Measurements from ENCODE around the gene OR8K1. TPM values are rescaled to one million over a fixed set of nuclear protein-coding genes. Genes with fewer than 3 reads are reported as not detected.

The OR8K1 gene
- total RNA-seq, 4 donors from 2014 or later, result not detected

DNA sequence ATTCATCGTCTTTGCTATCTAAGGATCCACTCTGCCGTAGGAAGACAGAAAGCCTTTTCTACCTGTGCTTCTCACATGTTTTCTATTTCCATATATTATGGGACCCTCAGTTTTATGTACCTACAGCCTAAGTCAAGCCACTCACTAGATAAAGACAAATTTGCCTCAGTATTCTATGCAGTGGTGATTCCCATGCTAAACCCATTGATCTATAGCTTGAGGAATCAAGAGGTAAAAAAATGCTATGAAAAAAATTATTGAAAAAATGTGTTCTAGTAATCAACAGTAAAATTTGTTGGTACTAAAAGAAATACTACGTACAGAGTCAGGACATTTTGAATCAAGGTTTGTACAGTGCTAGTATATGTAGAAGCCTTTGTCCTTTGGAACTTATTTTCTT lies 48.5 kb downstream of the OR8K1 start:
- 89% methylated on average over 3 of the region's 3 CpGs for WGBS, 2 donors
- no peak for DNase-seq
- Histone ChIP-seq H3K36me3 (no peaks in the 10 kb centered on the region), H3K9me3 (no peaks in the 10 kb centered on the region), H3K27ac (no peak overlapping the region), H3K27me3 (no peaks in the 10 kb centered on the region), H3K4me3 (no peak overlapping the region), H3K4me1 (no peaks in the 10 kb centered on the region)
- intact Hi-C loops (cut with DNase I), result no loop called here
- TF ChIP-seq POLR2A (IDR thresholded peaks at IDR 0.05), result no peak
- TF ChIP-seq, protein P1, sequence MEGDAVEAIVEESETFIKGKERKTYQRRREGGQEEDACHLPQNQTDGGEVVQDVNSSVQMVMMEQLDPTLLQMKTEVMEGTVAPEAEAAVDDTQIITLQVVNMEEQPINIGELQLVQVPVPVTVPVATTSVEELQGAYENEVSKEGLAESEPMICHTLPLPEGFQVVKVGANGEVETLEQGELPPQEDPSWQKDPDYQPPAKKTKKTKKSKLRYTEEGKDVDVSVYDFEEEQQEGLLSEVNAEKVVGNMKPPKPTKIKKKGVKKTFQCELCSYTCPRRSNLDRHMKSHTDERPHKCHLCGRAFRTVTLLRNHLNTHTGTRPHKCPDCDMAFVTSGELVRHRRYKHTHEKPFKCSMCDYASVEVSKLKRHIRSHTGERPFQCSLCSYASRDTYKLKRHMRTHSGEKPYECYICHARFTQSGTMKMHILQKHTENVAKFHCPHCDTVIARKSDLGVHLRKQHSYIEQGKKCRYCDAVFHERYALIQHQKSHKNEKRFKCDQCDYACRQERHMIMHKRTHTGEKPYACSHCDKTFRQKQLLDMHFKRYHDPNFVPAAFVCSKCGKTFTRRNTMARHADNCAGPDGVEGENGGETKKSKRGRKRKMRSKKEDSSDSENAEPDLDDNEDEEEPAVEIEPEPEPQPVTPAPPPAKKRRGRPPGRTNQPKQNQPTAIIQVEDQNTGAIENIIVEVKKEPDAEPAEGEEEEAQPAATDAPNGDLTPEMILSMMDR (IDR thresholded peaks at IDR 0.05), result no peak

DNA sequence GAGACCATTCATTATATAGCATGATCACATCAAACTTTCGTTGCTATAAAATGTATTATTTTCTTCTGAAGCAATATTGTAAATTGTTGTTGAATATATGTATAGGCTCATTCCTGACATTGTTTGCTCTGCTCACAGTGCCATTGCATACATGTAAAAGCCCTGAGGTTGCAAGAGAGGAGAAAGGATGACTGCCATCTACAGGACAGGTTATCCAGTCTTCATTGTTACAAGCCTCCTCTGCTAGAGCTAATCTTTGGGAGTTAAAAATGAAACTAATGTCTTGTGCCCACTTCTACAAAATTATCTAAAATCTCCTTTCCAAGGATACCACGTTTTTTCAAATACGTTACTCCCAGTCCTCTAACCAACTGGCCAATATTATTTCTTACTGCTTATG lies 50.2 kb downstream of the OR8K1 start:
- intact Hi-C loops (cut with DNase I), result no loop called here
- no peaks in the 10 kb centered on the region for H3K36me3 ChIP-seq
- no peak for TF ChIP-seq POLR2A (IDR thresholded peaks at IDR 0.05)
- TF ChIP-seq, protein P1 (IDR thresholded peaks at IDR 0.05), result no peak
- H3K4me3 ChIP-seq, result no peak overlapping the region
- H3K27me3 ChIP-seq, result no peaks in the 10 kb centered on the region
- no peak overlapping the region for H3K27ac ChIP-seq
- no peaks in the 10 kb centered on the region for H3K4me1 ChIP-seq
- no peak for DNase-seq
- no peaks in the 10 kb centered on the region for H3K9me3 ChIP-seq
- 42 to 62% methylated on average over 3 of the region's 3 CpGs for WGBS, 2 donors

Other genes starting within 250 kb of the OR8K1 start
- gene OR8H2, start 242.4 kb upstream of the OR8K1 start, total RNA-seq, result not detected
- gene OR8H3, start 223.7 kb upstream of the OR8K1 start, total RNA-seq, result not detected
- not detected for gene OR8J3, start 205.8 kb upstream of the OR8K1 start, total RNA-seq
- not detected for gene OR8K5, start 185.7 kb upstream of the OR8K1 start, total RNA-seq
- not detected for gene OR5J2, start 169.4 kb upstream of the OR8K1 start, total RNA-seq
- not detected for gene OR5T2, start 111.8 kb upstream of the OR8K1 start, total RNA-seq
- gene OR5T3, start 93.8 kb upstream of the OR8K1 start, total RNA-seq, result not detected
- gene OR5T1, start 71.9 kb upstream of the OR8K1 start, total RNA-seq, result not detected
- not detected for gene OR8H1, start 53.8 kb upstream of the OR8K1 start, total RNA-seq
- not detected for gene OR8K3, start 30.9 kb upstream of the OR8K1 start, total RNA-seq
- not detected for gene OR8J1, start 8.3 kb downstream of the OR8K1 start, total RNA-seq
- gene OR8U1, start 29.6 kb downstream of the OR8K1 start, total RNA-seq, result not detected
- gene OR5AL1, start 66.7 kb downstream of the OR8K1 start, total RNA-seq, result not detected
- gene OR5M3, start 127.3 kb downstream of the OR8K1 start, total RNA-seq, result not detected
- not detected for gene OR5M8, start 145.3 kb downstream of the OR8K1 start, total RNA-seq
- gene OR5M11, start 197.2 kb downstream of the OR8K1 start, total RNA-seq, result not detected
- not detected for gene OR5M10, start 231.7 kb downstream of the OR8K1 start, total RNA-seq

Data from esophagus squamous epithelium (tissue), 5 donors.